IPS-20b (cell line): ENCODE data around the gene TWSG1.
"Not testable (repeated sequence)": the region's sequence is repeated elsewhere in the genome, so short reads cannot be mapped to it uniquely, and the experiment has no call there.

Source experiments
- H3K27ac ChIP-seq: one replicate; pipeline ENCODE4 v1.5.1; 2013; ENCODE audit warnings: low read length
- H3K27me3 ChIP-seq: 2 replicates; pipeline ENCODE4 v1.6.1; 2013; ENCODE audit warnings: mild to moderate bottlenecking, low read length, inconsistent platforms; ENCODE audit not compliant: insufficient read depth
- H3K36me3 ChIP-seq: 2 replicates; pipeline ENCODE4 v1.6.1; 2013; ENCODE audit warnings: low read depth, mild to moderate bottlenecking, inconsistent platforms, low read length, moderate library complexity; ENCODE audit not compliant: insufficient read depth
- H3K4me1 ChIP-seq: 2 replicates; pipeline ENCODE4 v1.6.1; 2013; ENCODE audit warnings: mild to moderate bottlenecking, control low read depth, inconsistent platforms, low read length, moderate library complexity; ENCODE audit not compliant: insufficient read depth
- H3K4me3 ChIP-seq: 2 replicates; pipeline ENCODE4 v1.5.1; 2013; ENCODE audit warnings: mild to moderate bottlenecking, low read length, inconsistent platforms
- H3K9ac ChIP-seq: 2 replicates; pipeline ENCODE4 v1.6.1; 2013; ENCODE audit warnings: low read depth, mild to moderate bottlenecking, inconsistent platforms, low read length, moderate library complexity
- H3K9me3 ChIP-seq: 2 replicates; pipeline ENCODE4 v1.6.1; 2013; ENCODE audit warnings: mild to moderate bottlenecking, low read depth, low read length, inconsistent platforms; ENCODE audit not compliant: insufficient read depth

TWSG1 gene

GRCh38 chr18:9394046-9394445, 59.5 kb downstream of the TWSG1 start:
- peaks cover 11% of the 10 kb centered on the region for H3K9me3 ChIP-seq
- no peak overlapping the region for H3K9ac ChIP-seq
- no peak overlapping the region for H3K4me3 ChIP-seq
- no peaks in the 10 kb centered on the region for H3K27me3 ChIP-seq
- H3K36me3 ChIP-seq = peaks cover 12% of the 10 kb centered on the region
- no peaks in the 10 kb centered on the region for H3K4me1 ChIP-seq
- no peak overlapping the region for H3K27ac ChIP-seq

DNA sequence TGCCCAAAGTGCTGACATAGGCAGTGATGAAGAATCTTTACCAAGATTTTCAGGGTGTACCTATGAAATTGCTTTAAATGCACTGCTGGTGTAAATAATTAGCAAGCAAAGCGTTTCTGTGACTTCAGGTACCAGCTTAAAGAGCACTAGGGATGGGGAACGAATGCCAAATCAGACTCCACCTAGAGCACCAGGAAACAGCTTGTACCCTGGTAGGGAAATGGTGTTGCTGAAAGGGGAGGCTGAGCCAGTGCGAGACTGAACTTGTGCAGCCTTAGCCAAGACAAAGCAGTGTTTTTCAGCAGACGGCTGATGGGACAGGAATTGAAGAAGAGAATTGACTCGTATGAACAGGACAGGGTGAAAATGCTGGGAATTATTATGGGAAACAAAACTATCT, 65.6 kb downstream of the TWSG1 start:
- H3K4me3 ChIP-seq = no peak overlapping the region
- H3K9ac ChIP-seq = no peak overlapping the region
- H3K9me3 ChIP-seq = no peaks in the 10 kb centered on the region
- peaks cover 9% of the 10 kb centered on the region for H3K36me3 ChIP-seq
- H3K4me1 ChIP-seq = no peaks in the 10 kb centered on the region
- H3K27ac ChIP-seq = no peak overlapping the region
- no peaks in the 10 kb centered on the region for H3K27me3 ChIP-seq

GRCh38 chr18:9401176-9401575, 66.6 kb downstream of the TWSG1 start:
- no peak overlapping the region for H3K4me3 ChIP-seq
- H3K27ac ChIP-seq = no peak overlapping the region
- H3K36me3 ChIP-seq = peaks cover 7% of the 10 kb centered on the region
- H3K27me3 ChIP-seq = no peaks in the 10 kb centered on the region
- no peaks in the 10 kb centered on the region for H3K4me1 ChIP-seq
- no peaks in the 10 kb centered on the region for H3K9me3 ChIP-seq
- no peak overlapping the region for H3K9ac ChIP-seq

GRCh38 chr18:9402358-9403007, 67.9 kb downstream of the TWSG1 start:
- not testable (repeated sequence) for H3K9ac ChIP-seq, H3K4me1 ChIP-seq, H3K9me3 ChIP-seq, H3K36me3 ChIP-seq, H3K27ac ChIP-seq, H3K4me3 ChIP-seq, H3K27me3 ChIP-seq

GRCh38 chr18:9403795-9404564, 69.4 kb downstream of the TWSG1 start:
- Histone ChIP-seq H3K9me3 (no peaks in the 10 kb centered on the region), H3K9ac (no peak overlapping the region), H3K27me3 (no peaks in the 10 kb centered on the region), H3K27ac (no peak overlapping the region), H3K4me3 (no peak overlapping the region), H3K36me3 (no peaks in the 10 kb centered on the region; the same call in 1 of the 2 replicates), H3K4me1 (no peaks in the 10 kb centered on the region)

DNA sequence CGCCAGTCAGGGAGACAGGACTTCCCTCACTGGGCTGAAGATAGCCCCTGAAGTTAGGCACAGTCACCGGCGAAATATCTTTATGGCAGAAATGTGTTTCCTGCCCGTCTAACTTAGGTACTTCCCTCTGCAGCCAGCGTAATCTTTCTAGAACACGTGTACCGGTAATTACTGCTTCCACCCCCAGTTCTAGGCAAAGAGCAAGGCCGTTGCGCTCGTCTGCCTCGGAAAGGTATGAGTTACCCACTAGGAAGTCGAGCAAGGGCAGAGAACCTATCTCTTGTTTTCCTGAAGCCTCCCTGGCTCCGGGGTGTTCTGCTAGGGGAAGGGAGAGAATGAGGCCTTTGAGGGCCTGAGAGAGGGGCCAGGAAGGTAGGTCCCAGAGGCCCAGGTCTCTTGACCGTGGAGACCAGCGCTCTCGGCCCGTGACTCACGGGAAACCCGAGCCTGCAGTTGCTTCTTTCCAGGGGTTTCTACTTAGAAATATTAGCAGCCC, 70.0 kb downstream of the TWSG1 start:
- Histone ChIP-seq H3K36me3 (no peaks in the 10 kb centered on the region; the same call in 1 of the 2 replicates), H3K4me3 (no peak overlapping the region), H3K9me3 (no peaks in the 10 kb centered on the region), H3K9ac (no peak overlapping the region), H3K4me1 (no peaks in the 10 kb centered on the region), H3K27ac (no peak overlapping the region), H3K27me3 (no peaks in the 10 kb centered on the region)

GRCh38 chr18:9405130-9405529, 70.6 kb downstream of the TWSG1 start:
- H3K9ac ChIP-seq = no peak overlapping the region
- H3K9me3 ChIP-seq = no peaks in the 10 kb centered on the region; the same call in none of the 2 replicates
- no peaks in the 10 kb centered on the region; the same call in 1 of the 2 replicates for H3K36me3 ChIP-seq
- H3K4me1 ChIP-seq = no peaks in the 10 kb centered on the region
- H3K27ac ChIP-seq = no peak overlapping the region
- no peaks in the 10 kb centered on the region for H3K27me3 ChIP-seq
- H3K4me3 ChIP-seq = no peak overlapping the region

GRCh38 chr18:9405977-9406376, 71.4 kb downstream of the TWSG1 start:
- H3K4me1 ChIP-seq = no peaks in the 10 kb centered on the region
- no peak overlapping the region for H3K27ac ChIP-seq
- H3K9me3 ChIP-seq = peaks cover 8% of the 10 kb centered on the region
- H3K9ac ChIP-seq = no peak overlapping the region
- H3K27me3 ChIP-seq = no peaks in the 10 kb centered on the region
- no peak overlapping the region for H3K4me3 ChIP-seq
- H3K36me3 ChIP-seq = no peaks in the 10 kb centered on the region

- Histone ChIP-seq H3K4me1 (no peaks in the 10 kb centered on the region), H3K9ac (no peak overlapping the region), H3K4me3 (no peak overlapping the region), H3K27ac (no peak overlapping the region), H3K27me3 (no peaks in the 10 kb centered on the region), H3K36me3 (no peaks in the 10 kb centered on the region), H3K9me3 (peaks cover 12% of the 10 kb centered on the region)
Measured at GRCh38 chr18:9410515-9410914, 75.9 kb downstream of the TWSG1 start.

DNA sequence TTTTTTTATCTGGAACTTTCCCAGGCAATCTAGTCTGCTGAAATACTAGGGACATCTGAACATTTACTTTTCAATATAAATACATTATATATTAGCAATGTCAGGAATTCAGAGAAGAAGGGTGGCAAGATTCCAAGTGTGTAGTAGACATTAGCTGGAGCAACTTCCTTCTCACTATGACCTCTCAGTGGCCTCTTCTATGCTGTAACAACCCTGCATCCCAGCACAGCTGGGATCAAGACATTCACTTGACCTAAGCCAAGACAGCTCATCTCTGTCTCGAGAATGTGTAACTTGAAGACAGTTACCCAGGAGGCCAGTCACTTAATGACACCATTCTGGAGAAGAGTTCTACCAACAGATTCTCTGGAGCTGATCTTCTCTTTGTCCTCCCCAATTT, 79.0 kb downstream of the TWSG1 start:
- H3K9ac ChIP-seq = no peak overlapping the region
- no peaks in the 10 kb centered on the region for H3K27me3 ChIP-seq
- H3K9me3 ChIP-seq = peaks cover 12% of the 10 kb centered on the region
- H3K4me1 ChIP-seq = no peaks in the 10 kb centered on the region; the same call in 1 of the 2 replicates
- H3K4me3 ChIP-seq = no peak overlapping the region
- H3K36me3 ChIP-seq = no peaks in the 10 kb centered on the region
- no peak overlapping the region for H3K27ac ChIP-seq

GRCh38 chr18:9416563-9417072, 82.0 kb downstream of the TWSG1 start:
- Histone ChIP-seq H3K9ac (no peak overlapping the region), H3K27ac (no peak overlapping the region), H3K9me3 (no peaks in the 10 kb centered on the region), H3K4me3 (no peak overlapping the region), H3K4me1 (no peaks in the 10 kb centered on the region; the same call in 1 of the 2 replicates), H3K27me3 (no peaks in the 10 kb centered on the region), H3K36me3 (no peaks in the 10 kb centered on the region)
